H1 (cell line): Measurements from ENCODE around the gene SLC16A8. TPM values are rescaled to one million over a fixed set of nuclear protein-coding genes. Genes with fewer than 3 reads are reported as not detected.

Source experiments
- ASH2L ChIP-seq: fragments of 200-600, 300-600 bp; sonication (generic); IDR thresholded peaks from one replicate; pipeline ENCODE4 v1.7.1; 2017; ENCODE audit warnings: low read length
- CTBP2 ChIP-seq: IDR thresholded peaks from 2 replicates; pipeline ENCODE4 v1.7.0; 2011; ENCODE audit warnings: borderline replicate concordance, mild to moderate bottlenecking, moderate library complexity, mixed read lengths, low read length; ENCODE audit not compliant: insufficient read depth, insufficient read length
- KDM1A ChIP-seq: fragments of 200-600, 300-600 bp; sonication (generic); IDR thresholded peaks from 2 replicates; pipeline ENCODE4 v1.7.1; 2016; ENCODE audit warnings: mild to moderate bottlenecking, low read length, borderline replicate concordance
- MAFK ChIP-seq: IDR thresholded peaks from 2 replicates; pipeline ENCODE4 v1.6.1; 2012; ENCODE audit warnings: low read depth, mild to moderate bottlenecking, improper control_type of control experiment, low read length
- POU5F1 ChIP-seq: IDR thresholded peaks from 2 replicates; pipeline ENCODE4 v1.6.1; 2011; ENCODE audit warnings: low read depth, mild to moderate bottlenecking, low read length, moderate library complexity
- TAF1 ChIP-seq: IDR thresholded peaks from 2 replicates; pipeline ENCODE4 v1.6.1; 2011; ENCODE audit warnings: mild to moderate bottlenecking, low read depth, low read length
- TAF7 ChIP-seq: optimal IDR thresholded peaks from 2 replicates; pipeline ENCODE3; 2011; ENCODE audit warnings: low read depth, mild to moderate bottlenecking, inconsistent platforms, low read length, moderate library complexity, borderline replicate concordance
- polyA plus RNA-seq, 7 experiments: library from polyadenylated mRNA; depleted of rRNA in 3 of 7; stranded (reverse) in 5 of 7; unstranded in 2 of 7; fragments of >200 nt in 5 of 7; fragments of 200-250 nt in 2 of 7; gene quantifications; 1 replicate in 5 of 7; 2 replicates in 1 of 7; 4 replicates in 1 of 7; pipeline versions ENCODE4 v1.2.1 to v1.2.3, GENCODE V29; 2011 to 2013; ENCODE audit warnings: missing spikeins in 2 of 7, mixed read lengths in 2 of 7
- total RNA-seq: library from RNA; stranded (reverse); fragmentation: NEBNext Ultra II Directional; extraction: Animal tissue kit (Norgen Biotek cat#: 25700); gene quantifications from 2 replicates; pipeline ENCODE4 v1.2.1, GENCODE V29; 2021
- TF ChIP-seq, protein P1 (sequence below): IDR thresholded peaks from 2 replicates; pipeline ENCODE4 v1.6.1; 2011; ENCODE audit warnings: low read depth, mild to moderate bottlenecking, low read length; ENCODE audit not compliant: insufficient read depth
- TF ChIP-seq, protein P2 (sequence below): IDR thresholded peaks from 2 replicates; pipeline ENCODE4 v1.6.1; 2012; ENCODE audit warnings: inconsistent platforms

SLC16A8 gene
- total and polyA plus RNA-seq, 2 of the 8 experiments (the other 6 are each of a cell fraction or from before 2014, with no cell fraction given), result 0.70 TPM; not detected in 1

DNA sequence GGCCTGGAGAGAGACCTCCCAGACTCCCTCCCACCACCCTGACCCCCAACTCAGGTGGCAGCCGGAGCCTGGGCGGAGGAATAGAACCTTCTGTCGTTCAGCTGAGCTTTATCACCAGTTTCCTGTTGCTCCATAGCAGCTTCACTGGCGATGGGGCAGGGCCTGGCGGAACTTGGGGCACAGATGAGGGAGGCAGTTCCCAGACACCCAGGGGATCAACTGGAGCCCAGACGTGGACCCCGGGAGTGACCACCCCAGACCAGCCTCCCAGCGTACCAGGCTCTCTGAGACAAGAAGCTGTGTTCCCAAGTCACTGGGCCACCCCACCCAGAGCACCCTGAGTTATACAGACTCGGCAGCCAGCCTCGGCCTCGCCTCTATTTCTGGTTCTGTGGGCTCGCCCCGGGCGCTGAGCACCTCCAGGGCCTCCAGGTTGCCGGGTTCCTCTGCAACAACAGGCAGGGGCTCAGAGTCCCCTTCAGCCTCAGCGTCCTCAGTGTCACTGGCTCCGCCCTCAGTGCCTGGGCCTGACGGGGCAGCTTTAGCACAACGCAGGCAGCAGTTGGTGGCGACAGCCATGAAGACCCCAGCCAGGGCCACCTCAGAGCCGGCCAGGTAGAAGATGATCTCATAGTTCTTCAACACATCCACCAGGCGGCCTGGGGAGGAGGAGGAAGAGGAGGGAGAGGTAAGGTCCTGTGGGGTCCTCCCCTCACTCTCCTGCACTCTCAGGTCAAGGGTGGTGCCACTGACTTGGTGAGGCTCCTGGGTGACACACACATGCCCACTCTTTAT lies 5.7 kb downstream of the SLC16A8 start (continued):
- TF ChIP-seq, protein P1, sequence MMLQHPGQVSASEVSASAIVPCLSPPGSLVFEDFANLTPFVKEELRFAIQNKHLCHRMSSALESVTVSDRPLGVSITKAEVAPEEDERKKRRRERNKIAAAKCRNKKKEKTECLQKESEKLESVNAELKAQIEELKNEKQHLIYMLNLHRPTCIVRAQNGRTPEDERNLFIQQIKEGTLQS, result no peak
- no peak for TF ChIP-seq MAFK
- TF ChIP-seq ASH2L, result no peak
- TF ChIP-seq, protein P2, sequence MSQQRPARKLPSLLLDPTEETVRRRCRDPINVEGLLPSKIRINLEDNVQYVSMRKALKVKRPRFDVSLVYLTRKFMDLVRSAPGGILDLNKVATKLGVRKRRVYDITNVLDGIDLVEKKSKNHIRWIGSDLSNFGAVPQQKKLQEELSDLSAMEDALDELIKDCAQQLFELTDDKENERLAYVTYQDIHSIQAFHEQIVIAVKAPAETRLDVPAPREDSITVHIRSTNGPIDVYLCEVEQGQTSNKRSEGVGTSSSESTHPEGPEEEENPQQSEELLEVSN, result no peak
- no peak for TF ChIP-seq TAF1
- no peak for TF ChIP-seq CTBP2
- no peak for TF ChIP-seq TAF7
- no peak for TF ChIP-seq KDM1A
- TF ChIP-seq POU5F1, result no peak
